GM21526 (cell line): ENCODE results near the gene NCOA4.
A peak's percentile ranks its signal among the peaks of the same experiment; 100 is the strongest.
"Not testable (repeated sequence)": the region's sequence is repeated elsewhere in the genome, so short reads cannot be mapped to it uniquely, and the experiment has no call there.

Experiments
- ATAC-seq: cut with Tn5 transposase; IDR thresholded peaks from one replicate; pipeline ENCODE4 v1.9.1; 2021; ENCODE audit warnings: moderate library complexity; ENCODE audit not compliant: unreplicated experiment, low FRiP score

NCOA4 gene

GRCh38 chr10:46022978-46023702, 7.3 kb downstream of the NCOA4 start:
- peak; percentile 90 for ATAC-seq

- ATAC-seq, result no peak
These were observed 10.1 kb downstream of the NCOA4 start for GRCh38 chr10:46020344-46020657.

GRCh38 chr10:46019569-46020343, 10.7 kb downstream of the NCOA4 start:
- ATAC-seq, result no peak

- no peak for ATAC-seq
These were observed 11.3 kb downstream of the NCOA4 start for GRCh38 chr10:46019177-46019528.

GRCh38 chr10:46018453-46019176, 11.8 kb downstream of the NCOA4 start:
- no peak for ATAC-seq

- no peak for ATAC-seq
These were observed 12.7 kb downstream of the NCOA4 start for GRCh38 chr10:46017733-46018132.

GRCh38 chr10:46016811-46017210, 13.6 kb downstream of the NCOA4 start:
- no peak for ATAC-seq

GRCh38 chr10:46016190-46016589, 14.2 kb downstream of the NCOA4 start:
- no peak for ATAC-seq

- ATAC-seq, result no peak
These were observed 15.6 kb downstream of the NCOA4 start for GRCh38 chr10:46014683-46015405.

GRCh38 chr10:46014206-46014605, 16.2 kb downstream of the NCOA4 start:
- ATAC-seq, result no peak

- no peak for ATAC-seq
These were observed 17.7 kb downstream of the NCOA4 start for GRCh38 chr10:46012746-46013145.

- ATAC-seq, result no peak
These were observed 24.2 kb downstream of the NCOA4 start for GRCh38 chr10:46006219-46006618.

GRCh38 chr10:46005383-46005782, 25.0 kb downstream of the NCOA4 start:
- ATAC-seq, result no peak

GRCh38 chr10:46004963-46005362, 25.5 kb downstream of the NCOA4 start:
- no peak for ATAC-seq

GRCh38 chr10:46002916-46003693, 27.3 kb downstream of the NCOA4 start:
- no peak for ATAC-seq

- ATAC-seq, result not testable (repeated sequence)
These were observed 28.2 kb downstream of the NCOA4 start for GRCh38 chr10:46002189-46002687.

- no peak for ATAC-seq
These were observed 29.2 kb downstream of the NCOA4 start for GRCh38 chr10:46001187-46001756.

- no peak for ATAC-seq
These were observed 29.9 kb downstream of the NCOA4 start for GRCh38 chr10:46000538-46000937.

GRCh38 chr10:45999955-46000354, 30.5 kb downstream of the NCOA4 start:
- not testable (repeated sequence) for ATAC-seq
